ENCODE measurements around the gene VDAC2. TPM values are rescaled to one million over a fixed set of nuclear protein-coding genes. Genes with fewer than 3 reads are reported as not detected.
"Not testable (repeated sequence)": the region's sequence is repeated elsewhere in the genome, so short reads cannot be mapped to it uniquely, and the experiment has no call there.

VDAC2 gene
- total RNA-seq, 4 donors from 2014 or later = 219 to 319 (median 285) TPM

- DNase-seq = no peak
- no peak overlapping the region for H3K4me3 ChIP-seq
- H3K27me3 ChIP-seq = no peaks in the 10 kb centered on the region
- TF ChIP-seq POLR2A (IDR thresholded peaks at IDR 0.05) (no peak), CTCF (IDR thresholded peaks at IDR 0.05) (no peak)
- no peaks in the 10 kb centered on the region for H3K9me3 ChIP-seq
- peak overlapping the region in 2 of 4 donors; percentile 52 to 53 for H3K27ac ChIP-seq
- H3K36me3 ChIP-seq = peaks cover 0 to 53% (median 8%) of the 10 kb centered on the region in 3 donors
- 86% methylated on average over 2 of the region's 2 CpGs for WGBS, 2 donors
- intact Hi-C loops (cut with DNase I) = loop anchor here (10.0 kb wide), 1 partner anchor 46 kb away; no protein-coding TSS in a partner anchor
- H3K4me1 ChIP-seq = peaks cover 0 to 30% (median 10%) of the 10 kb centered on the region in 3 donors
Observed at GRCh38 chr10:75180592-75180991, 30.0 kb upstream of the VDAC2 start.

- peaks cover 0 to 35% (median 13%) of the 10 kb centered on the region in 3 donors for H3K4me1 ChIP-seq
- no peak overlapping the region for H3K4me3 ChIP-seq
- peaks cover 0 to 49% (median 8%) of the 10 kb centered on the region in 3 donors for H3K36me3 ChIP-seq
- TF ChIP-seq CTCF (IDR thresholded peaks at IDR 0.05) (no peak), POLR2A (IDR thresholded peaks at IDR 0.05) (no peak)
- no peaks in the 10 kb centered on the region for H3K27me3 ChIP-seq
- peak overlapping the region in 2 of 4 donors; percentile 52 to 53 for H3K27ac ChIP-seq
- no peak for DNase-seq
- no peaks in the 10 kb centered on the region for H3K9me3 ChIP-seq
- intact Hi-C loops (cut with DNase I) = loop anchor here (10.0 kb wide), 1 partner anchor 46 kb away; no protein-coding TSS in a partner anchor
- WGBS, 2 donors = 75 to 90% methylated on average over 1 of the region's 1 CpG
Observed at GRCh38 chr10:75181073-75181472, 29.5 kb upstream of the VDAC2 start.

- intact Hi-C loops (cut with DNase I) = loop anchor here (5.0 to 10.0 kb wide), 2 partner anchors 46 to 52 kb away; no protein-coding TSS in a partner anchor
- H3K9me3 ChIP-seq = no peaks in the 10 kb centered on the region
- H3K36me3 ChIP-seq = peaks cover 0 to 14% (median 0%) of the 10 kb centered on the region in 3 donors
- no peak for DNase-seq
- TF ChIP-seq CTCF (IDR thresholded peaks at IDR 0.05) (no peak), POLR2A (IDR thresholded peaks at IDR 0.05) (no peak)
- no peaks in the 10 kb centered on the region for H3K27me3 ChIP-seq
- H3K27ac ChIP-seq = peak overlapping the region; percentile 78 to 88 (median 83)
- peaks cover 14 to 71% (median 25%) of the 10 kb centered on the region in 3 donors for H3K4me1 ChIP-seq
- 12 to 43% methylated on average over 3 to 4 of the region's 4 CpGs for WGBS, 2 donors
- no peak overlapping the region for H3K4me3 ChIP-seq
Observed at GRCh38 chr10:75186310-75186709, 24.3 kb upstream of the VDAC2 start.

- TF ChIP-seq POLR2A (IDR thresholded peaks at IDR 0.05) (peak in 1 of 4 donors; percentile 9), CTCF (IDR thresholded peaks at IDR 0.05) (peak; percentile 60 to 91 (median 84))
- peaks cover 0 to 4% (median 0%) of the 10 kb centered on the region in 3 donors for H3K36me3 ChIP-seq
- intact Hi-C loops (cut with DNase I) = loop anchor here (5.0 to 10.0 kb wide), 2 partner anchors 44 to 53 kb away; no protein-coding TSS in a partner anchor
- H3K27me3 ChIP-seq = no peaks in the 10 kb centered on the region
- no peak for DNase-seq
- no peaks in the 10 kb centered on the region for H3K9me3 ChIP-seq
- peak overlapping the region; percentile 62 to 88 (median 83) for H3K27ac ChIP-seq
- H3K4me1 ChIP-seq = peaks cover 21 to 85% (median 37%) of the 10 kb centered on the region in 3 donors
- 42 to 50% methylated on average over 3 of the region's 3 CpGs for whole genome bisulfite sequencing, 2 donors
- H3K4me3 ChIP-seq = no peak overlapping the region
Observed at GRCh38 chr10:75187961-75188426, 22.6 kb upstream of the VDAC2 start.

- WGBS, 2 donors = 81 to 87% methylated on average over 7 to 9 of the region's 9 CpGs
- not testable (repeated sequence) for H3K9me3 ChIP-seq, H3K27me3 ChIP-seq, DNase-seq, H3K4me3 ChIP-seq, H3K36me3 ChIP-seq
- intact Hi-C loops (cut with DNase I) = loop anchor here (5.0 to 10.0 kb wide), 2 partner anchors 44 to 54 kb away; no protein-coding TSS in a partner anchor
- H3K4me1 ChIP-seq = peaks cover 21 to 90% (median 37%) of the 10 kb centered on the region in 3 donors
- H3K27ac ChIP-seq = peak overlapping the region; percentile 62 to 88 (median 83)
Observed at GRCh38 chr10:75188522-75188921, 22.1 kb upstream of the VDAC2 start.

All from esophagus squamous epithelium (tissue), 5 donors.